Kasumi-1 (cell line): ENCODE measurements around the gene BSPH1.
A peak's percentile ranks its signal among the peaks of the same experiment; 100 is the strongest.
"Not testable (repeated sequence)": the region's sequence is repeated elsewhere in the genome, so short reads cannot be mapped to it uniquely, and the experiment has no call there.

Experiments
- DNase-seq, 2 experiments: peaks; one replicate each; lab custom pipeline; 2025; lab: John Stamatoyannopoulos, UW

Gene BSPH1, protein sequence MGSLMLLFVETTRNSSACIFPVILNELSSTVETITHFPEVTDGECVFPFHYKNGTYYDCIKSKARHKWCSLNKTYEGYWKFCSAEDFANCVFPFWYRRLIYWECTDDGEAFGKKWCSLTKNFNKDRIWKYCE

DNA sequence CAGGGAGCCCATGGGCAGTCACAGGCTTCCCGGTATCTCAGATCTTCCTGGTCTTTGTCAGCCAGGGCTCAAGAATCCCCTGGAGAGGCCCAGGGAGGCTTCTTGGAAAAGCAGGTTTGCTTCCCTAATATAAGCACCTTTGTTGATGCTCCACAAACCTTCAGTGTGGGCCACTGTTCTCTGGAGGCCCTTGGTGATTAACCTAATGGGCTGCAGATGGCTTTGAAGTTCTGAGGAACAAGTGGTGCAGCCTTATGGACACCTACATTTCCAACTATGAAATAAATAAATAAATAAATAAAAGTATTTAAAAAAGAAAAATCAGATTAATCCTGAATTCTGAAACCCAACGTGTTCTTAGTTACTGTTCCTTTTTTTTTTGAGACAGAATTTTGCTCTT is at the start of gene BSPH1:
Gene BSPH1, minus strand, starts transcription at position 101 of the 400 bp plus-strand sequence. Its CDS starts 89 bp downstream, at position 12.
- no peak for DNase-seq

GRCh38 chr19:48036765-48037164 is 44.8 kb upstream of the BSPH1 start:
- no peak for DNase-seq

GRCh38 chr19:48033604-48034003 is 41.6 kb upstream of the BSPH1 start:
- no peak for DNase-seq

- DNase-seq = no peak
Observed at GRCh38 chr19:48030073-48030472, 38.1 kb upstream of the BSPH1 start.

DNA sequence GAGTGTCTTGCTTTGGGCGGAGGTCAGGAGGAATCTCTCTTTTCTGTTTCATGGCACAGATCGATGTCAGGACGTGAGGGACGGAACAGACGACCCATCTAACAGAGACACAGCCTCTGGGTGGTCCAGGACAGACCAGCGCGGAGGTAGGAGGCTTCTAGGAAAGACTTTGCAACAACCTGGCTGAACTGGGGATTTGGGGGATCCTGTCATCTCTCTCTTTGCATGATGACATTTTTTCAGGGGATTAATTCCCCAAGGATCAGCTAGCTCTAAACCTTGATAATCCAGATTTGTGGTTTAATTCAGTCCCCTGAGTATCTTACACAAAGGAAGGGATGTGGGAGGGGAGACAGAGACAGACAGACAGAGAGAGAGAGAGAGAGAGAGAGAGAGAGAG is 37.5 kb upstream of the BSPH1 start:
- no peak for DNase-seq

DNA sequence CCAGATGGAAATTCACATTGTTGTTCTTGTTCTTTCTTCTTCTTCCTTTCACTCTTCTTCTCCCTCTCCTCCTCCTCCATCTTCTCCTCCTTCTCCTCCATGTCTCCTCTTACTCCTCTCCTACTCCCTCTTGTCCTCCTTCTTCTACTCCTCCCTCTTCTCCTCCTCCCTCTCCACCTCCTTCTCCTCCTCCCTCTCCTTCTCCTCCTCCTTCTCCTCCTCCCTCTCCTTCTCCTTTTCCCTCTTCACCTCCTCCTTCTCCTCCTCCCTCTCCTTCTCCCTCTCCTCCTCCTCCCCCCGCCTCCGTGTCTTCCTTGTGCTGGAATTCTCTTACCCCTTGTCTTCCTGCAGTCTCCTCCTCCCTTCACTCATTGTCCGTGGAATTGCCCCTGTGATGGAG is 33.5 kb upstream of the BSPH1 start:
- no peak for DNase-seq

GRCh38 chr19:48023518-48023917 is 31.5 kb upstream of the BSPH1 start:
- no peak for DNase-seq

- DNase-seq = no peak
Observed at GRCh38 chr19:48023011-48023410, 31.0 kb upstream of the BSPH1 start.

GRCh38 chr19:48020686-48021085 is 28.7 kb upstream of the BSPH1 start:
- DNase-seq = no peak

GRCh38 chr19:48010932-48011758 is 19.2 kb upstream of the BSPH1 start:
- DNase-seq = no peak

- peak in 1 of 2 experiments; percentile 2 for DNase-seq
Observed at GRCh38 chr19:48006762-48007161, 14.8 kb upstream of the BSPH1 start.

DNA sequence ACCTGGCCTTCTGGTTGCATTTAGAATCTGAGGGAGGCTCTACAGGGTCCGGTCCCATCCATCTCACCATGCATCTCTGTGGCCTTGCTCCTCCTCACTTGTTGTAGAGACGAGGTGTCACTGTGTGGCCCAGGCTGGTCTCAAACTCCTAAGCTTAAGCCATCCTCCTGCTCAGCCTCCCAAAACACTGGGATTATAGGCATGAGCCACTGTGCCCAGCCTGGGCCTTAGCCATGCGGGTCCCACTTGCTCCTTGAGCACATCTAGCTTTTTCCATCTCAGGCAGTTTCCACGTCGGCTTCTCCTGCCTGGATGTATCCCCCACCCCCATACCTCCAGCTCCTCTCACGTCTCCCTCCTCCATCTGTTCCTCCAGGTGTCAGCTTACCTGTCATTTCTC is 12.3 kb upstream of the BSPH1 start:
- no peak for DNase-seq

DNA sequence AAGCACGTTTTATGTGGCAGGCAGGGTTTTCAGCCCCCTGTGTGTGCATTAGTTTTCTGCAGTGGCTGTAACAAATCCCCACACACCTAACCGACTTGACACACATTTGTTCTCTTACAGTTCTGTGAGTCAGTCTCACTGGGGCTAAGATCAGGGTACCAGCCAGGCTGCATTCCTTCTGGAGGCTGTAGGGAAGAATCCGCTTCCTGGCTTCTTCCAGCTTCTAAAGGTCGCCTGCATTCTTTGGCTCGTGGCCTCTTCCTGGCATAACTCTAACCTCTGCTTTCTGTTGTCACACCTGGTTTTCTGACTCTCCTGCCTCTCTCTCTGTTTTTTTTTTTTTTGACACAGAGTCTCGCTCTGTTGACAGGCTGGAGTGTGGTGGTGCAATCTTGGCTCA is 8.9 kb upstream of the BSPH1 start:
- DNase-seq = no peak

GRCh38 chr19:47998800-47999199 is 6.8 kb upstream of the BSPH1 start:
- DNase-seq = no peak

DNA sequence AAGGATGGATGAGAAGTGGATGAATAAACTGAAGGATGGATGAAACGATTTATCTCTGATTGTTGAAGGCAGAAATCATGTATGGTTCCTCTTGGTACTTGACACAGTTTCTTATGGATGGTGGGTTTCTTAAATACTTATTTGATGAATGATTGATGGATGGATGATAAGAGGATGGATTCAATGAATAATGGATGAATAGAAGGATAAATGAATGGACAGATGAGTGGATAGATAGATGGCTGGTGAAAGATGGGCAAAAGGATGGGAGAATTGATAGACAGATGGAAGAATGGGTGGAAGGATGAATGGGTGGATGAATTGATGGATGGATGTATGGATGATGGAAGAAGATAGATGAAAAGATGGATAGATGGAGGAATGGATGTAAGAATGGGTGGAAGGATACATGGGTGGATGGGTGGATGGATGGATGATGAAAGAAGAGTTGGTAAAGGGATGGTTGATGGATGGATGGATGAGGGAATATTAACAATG is 4.3 kb upstream of the BSPH1 start:
- DNase-seq = no peak

GRCh38 chr19:47994209-47994802 is 2.3 kb upstream of the BSPH1 start, which contains the start of gene ELSPBP1:
Gene ELSPBP1 (plus strand): TSS chr19:47994632. CDS start chr19:48008668, 14,036 bp downstream.
- no peak for DNase-seq

GRCh38 chr19:47991191-47991808 is 670 bp downstream of the BSPH1 start:
- DNase-seq = no peak

- DNase-seq = no peak
Observed at GRCh38 chr19:47973529-47973928, 18.4 kb downstream of the BSPH1 start.

DNA sequence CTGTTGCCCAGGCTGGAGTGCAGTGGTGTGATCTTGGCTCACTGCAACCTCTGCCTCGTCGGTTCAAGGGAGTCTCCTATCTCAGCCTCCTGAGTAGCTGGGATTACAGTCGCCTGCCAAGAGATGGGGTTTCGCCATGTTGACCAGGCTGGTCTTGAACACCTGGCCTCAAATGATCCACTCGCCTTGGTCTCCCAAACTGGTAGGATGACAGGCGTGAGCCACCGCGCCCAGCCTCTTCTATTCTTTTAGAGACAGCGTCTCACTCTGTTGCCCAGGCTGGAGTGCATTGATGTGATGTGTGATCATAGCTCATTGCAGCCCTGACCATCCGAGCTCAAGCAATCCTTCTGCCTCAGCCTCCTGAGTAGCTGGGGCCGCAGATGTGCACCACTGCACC is 36.0 kb downstream of the BSPH1 start:
- DNase-seq = not testable (repeated sequence)

GRCh38 chr19:47952132-47952531 is 39.8 kb downstream of the BSPH1 start:
- DNase-seq = not testable (repeated sequence)

- not testable (repeated sequence) for DNase-seq
Observed at GRCh38 chr19:47949852-47950521, 42.0 kb downstream of the BSPH1 start.

- DNase-seq = not testable (repeated sequence)
Observed at GRCh38 chr19:47928581-47928980, 63.4 kb downstream of the BSPH1 start.
